Esophagus muscularis mucosa (tissue), 4 donors: ENCODE results near the gene HSPG2.

Source experiments
- EP300 ChIP-seq: sonication (generic); formaldehyde crosslinking; IDR thresholded peaks from one replicate; pipeline ENCODE4 v1.6.1; 2017; ENCODE audit warnings: antibody characterized with exemption
- POLR2A ChIP-seq: fragments of 450-650 bp; IDR thresholded peaks from one replicate; pipeline ENCODE4 v1.6.1; 2017; ENCODE audit warnings: antibody characterized with exemption, moderate library complexity, mild to moderate bottlenecking, low read depth
- POLR2AphosphoS5 ChIP-seq, 2 donors: sonication (generic); formaldehyde crosslinking; IDR thresholded peaks; one replicate each; pipeline ENCODE4 v1.6.1; 2017; ENCODE audit warnings: antibody characterized with exemption in 2 of 2
- TF ChIP-seq, protein P1 (sequence below), 3 experiments: fragments of 200-600 bp in 2 of 3; fragments of 450-650 bp in 1 of 3; sonication (generic) in 2 of 3; IDR thresholded peaks; one replicate each; pipeline ENCODE4 v1.5.1; 2017 to 2019; ENCODE audit warnings: antibody characterized with exemption in 3 of 3, mild to moderate bottlenecking in 2 of 3, moderate library complexity in 1 of 3

DNA sequence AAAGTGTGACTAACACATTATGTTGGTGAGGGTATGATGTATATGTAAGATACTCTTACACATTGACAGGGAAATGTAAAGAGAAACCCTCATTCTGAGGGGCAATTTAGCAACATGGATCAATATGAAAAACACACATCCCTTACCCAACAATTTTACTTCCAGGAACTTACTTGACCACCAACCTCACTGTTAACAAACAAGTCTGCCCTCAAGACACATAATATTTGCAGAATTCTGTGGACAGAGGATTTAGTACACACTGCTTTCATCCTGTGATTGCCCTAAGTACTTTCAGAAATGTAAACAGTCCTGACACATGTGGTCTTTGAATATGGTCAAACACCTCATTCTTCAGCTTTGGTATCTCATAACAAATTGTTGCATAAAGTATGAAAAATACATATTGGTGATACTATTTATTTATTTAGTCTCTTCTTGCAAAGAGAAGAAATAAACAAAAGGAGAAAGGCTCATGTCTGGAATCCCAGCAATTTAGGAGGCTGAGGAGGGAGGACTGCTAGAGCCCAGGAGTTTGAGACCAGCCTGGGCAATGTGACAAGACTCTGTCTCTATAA lies 161.0 kb downstream of the HSPG2 start:
- TF ChIP-seq, protein P1, sequence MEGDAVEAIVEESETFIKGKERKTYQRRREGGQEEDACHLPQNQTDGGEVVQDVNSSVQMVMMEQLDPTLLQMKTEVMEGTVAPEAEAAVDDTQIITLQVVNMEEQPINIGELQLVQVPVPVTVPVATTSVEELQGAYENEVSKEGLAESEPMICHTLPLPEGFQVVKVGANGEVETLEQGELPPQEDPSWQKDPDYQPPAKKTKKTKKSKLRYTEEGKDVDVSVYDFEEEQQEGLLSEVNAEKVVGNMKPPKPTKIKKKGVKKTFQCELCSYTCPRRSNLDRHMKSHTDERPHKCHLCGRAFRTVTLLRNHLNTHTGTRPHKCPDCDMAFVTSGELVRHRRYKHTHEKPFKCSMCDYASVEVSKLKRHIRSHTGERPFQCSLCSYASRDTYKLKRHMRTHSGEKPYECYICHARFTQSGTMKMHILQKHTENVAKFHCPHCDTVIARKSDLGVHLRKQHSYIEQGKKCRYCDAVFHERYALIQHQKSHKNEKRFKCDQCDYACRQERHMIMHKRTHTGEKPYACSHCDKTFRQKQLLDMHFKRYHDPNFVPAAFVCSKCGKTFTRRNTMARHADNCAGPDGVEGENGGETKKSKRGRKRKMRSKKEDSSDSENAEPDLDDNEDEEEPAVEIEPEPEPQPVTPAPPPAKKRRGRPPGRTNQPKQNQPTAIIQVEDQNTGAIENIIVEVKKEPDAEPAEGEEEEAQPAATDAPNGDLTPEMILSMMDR (IDR thresholded peaks at IDR 0.05) = no peak
- TF ChIP-seq POLR2AphosphoS5 (IDR thresholded peaks at IDR 0.05) (no peak), POLR2A (no peak), EP300 (no peak)
